H1 (cell line): ENCODE results near the gene CYP4V2. TPM values are rescaled to one million over a fixed set of nuclear protein-coding genes. Genes with fewer than 3 reads are reported as not detected.
A peak's percentile ranks its signal among the peaks of the same experiment; 100 is the strongest.

ENCODE experiments used
- CTCF ChIA-PET: fragments of 300-600 bp; sonication (Branson Sonifier 250); formaldehyde crosslinking; loops from one replicate; lab custom pipeline; 2021; ENCODE audit not compliant: partially characterized antibody; lab: Charles Lee
- POLR2A ChIA-PET: fragments of 300-600 bp; sonication (Branson Sonifier 250); formaldehyde crosslinking; loops from one replicate; lab custom pipeline; 2021; ENCODE audit warnings: inconsistent platforms; ENCODE audit not compliant: partially characterized antibody; lab: Charles Lee
- DNase-seq, 2 experiments: peaks; one replicate each; pipeline versions ENCODE4 v3.0.0 to v3.0.0-alpha.2; 2010 to 2022; ENCODE audit warnings: low spot score in 2 of 2, low read depth in 1 of 2, mixed read lengths in 1 of 2
- FAIRE-seq: peaks from 2 replicates; lab custom pipeline; 2011; peaks lifted over from hg19 to GRCh38; lab: Jason Lieb, UNC
- H2AFZ ChIP-seq: 2 replicates; pipeline ENCODE4 v1.8.1; 2012; ENCODE audit warnings: low read length, inconsistent platforms
- H2AK5ac ChIP-seq: 2 replicates; pipeline ENCODE4 v1.6.1; 2013; ENCODE audit warnings: low read depth, low read length
- H2BK120ac ChIP-seq: replicated peaks from 2 replicates; pipeline ENCODE3; 2013; ENCODE audit warnings: low read depth, low read length, inconsistent platforms
- H2BK12ac ChIP-seq: 2 replicates; pipeline ENCODE4 v1.6.1; 2013; ENCODE audit warnings: low read depth, low read length
- H2BK15ac ChIP-seq: 2 replicates; pipeline ENCODE4 v1.6.1; 2013; ENCODE audit warnings: low read length
- H2BK20ac ChIP-seq: 2 replicates; pipeline ENCODE4 v1.6.1; 2013; ENCODE audit warnings: low read length
- H2BK5ac ChIP-seq: 2 replicates; pipeline ENCODE4 v1.6.1; 2013; ENCODE audit warnings: low read depth, low read length
- H3K14ac ChIP-seq: 2 replicates; pipeline ENCODE4 v1.6.1; 2013; ENCODE audit warnings: inconsistent platforms; ENCODE audit not compliant: insufficient read length
- H3K18ac ChIP-seq: 2 replicates; pipeline ENCODE4 v1.6.1; 2013; ENCODE audit warnings: low read length; ENCODE audit errors: extremely low read depth
- H3K23ac ChIP-seq: 2 replicates; pipeline ENCODE4 v1.6.1; 2013; ENCODE audit warnings: inconsistent platforms; ENCODE audit not compliant: insufficient read length
- H3K23me2 ChIP-seq: 2 replicates; pipeline ENCODE4 v1.6.1; 2013; ENCODE audit warnings: low read depth, low read length
- H3K27ac ChIP-seq: 2 replicates; pipeline ENCODE4 v1.6.1; 2011; ENCODE audit warnings: low read depth, low read length, inconsistent platforms
- H3K27me3 ChIP-seq, 4 experiments: replicated peaks in 1 of 4; 1 replicate in 1 of 4; 2 replicates in 3 of 4; pipeline versions ENCODE4 v1.6.1 to v1.8.1; 2011 to 2013; ENCODE audit warnings: low read length in 3 of 4, mild to moderate bottlenecking in 3 of 4, inconsistent platforms in 2 of 4, mixed read lengths in 2 of 4, moderate library complexity in 1 of 4; ENCODE audit not compliant: control insufficient read depth in 3 of 4, insufficient read depth in 3 of 4; ENCODE audit errors: extremely low read depth in 1 of 4
- H3K36me3 ChIP-seq, 4 experiments: 2 replicates each; pipeline versions ENCODE4 v1.6.1 to v1.8.1; 2011 to 2013; ENCODE audit warnings: mild to moderate bottlenecking in 4 of 4, low read length in 3 of 4, moderate library complexity in 2 of 4, control low read depth in 1 of 4, inconsistent platforms in 1 of 4; ENCODE audit not compliant: insufficient read depth in 4 of 4, control insufficient read depth in 2 of 4
- H3K4ac ChIP-seq: replicated peaks from 2 replicates; pipeline ENCODE3; 2013; ENCODE audit warnings: low read length, low read depth, mixed read lengths, inconsistent platforms; ENCODE audit not compliant: insufficient read length
- H3K4me1 ChIP-seq, 4 experiments: replicated peaks in 1 of 4; 1 replicate in 1 of 4; 2 replicates in 3 of 4; pipeline versions ENCODE4 v1.6.1 to v1.8.1; 2011 to 2013; ENCODE audit warnings: low read length in 3 of 4, inconsistent platforms in 2 of 4, mixed read lengths in 1 of 4; ENCODE audit not compliant: insufficient read depth in 4 of 4, control insufficient read depth in 3 of 4
- H3K4me2 ChIP-seq, 2 experiments: 2 replicates each; pipeline versions ENCODE4 v1.6.1 to v1.8.1; 2011 to 2013; ENCODE audit warnings: low read depth in 2 of 2, low read length in 2 of 2, control low read depth in 1 of 2, inconsistent platforms in 1 of 2, mild to moderate bottlenecking in 1 of 2; ENCODE audit not compliant: insufficient read depth in 1 of 2
- H3K4me3 ChIP-seq, 4 experiments: fragments of 200-600, 300-600 bp in 1 of 4; sonication (generic), shearing (Covaris generic), sonication (Bioruptor Twin) in 1 of 4; 2 replicates each; pipeline versions ENCODE4 v1.5.1 to v1.8.1; 2011 to 2016; ENCODE audit warnings: low read length in 4 of 4, low read depth in 3 of 4, control low read depth in 2 of 4, inconsistent platforms in 2 of 4, mild to moderate bottlenecking in 2 of 4, mixed read lengths in 1 of 4, moderate library complexity in 1 of 4; ENCODE audit not compliant: insufficient read depth in 2 of 4; ENCODE audit errors: extremely low read depth in 1 of 4
- H3K56ac ChIP-seq: replicated peaks from 2 replicates; pipeline ENCODE3; 2013; ENCODE audit warnings: low read depth, mild to moderate bottlenecking, mixed read lengths, low read length, inconsistent platforms; ENCODE audit not compliant: insufficient read length
- H3K79me1 ChIP-seq: 2 replicates; pipeline ENCODE4 v1.6.1; 2013; ENCODE audit warnings: low read depth, low read length, control low read depth
- H3K79me2 ChIP-seq, 2 experiments: 2 replicates each; pipeline versions ENCODE4 v1.6.1 to v1.8.1; 2012 to 2013; ENCODE audit warnings: low read length in 2 of 2, mild to moderate bottlenecking in 2 of 2, inconsistent platforms in 1 of 2; ENCODE audit not compliant: insufficient read depth in 2 of 2, control insufficient read depth in 1 of 2
- H3K9ac ChIP-seq, 4 experiments: replicated peaks in 1 of 4; 1 replicate in 1 of 4; 2 replicates in 3 of 4; pipeline versions ENCODE4 v1.6.1 to v1.8.1; 2011 to 2013; ENCODE audit warnings: low read depth in 3 of 4, low read length in 3 of 4, control low read depth in 2 of 4, mild to moderate bottlenecking in 2 of 4, moderate library complexity in 2 of 4, inconsistent platforms in 1 of 4; ENCODE audit errors: extremely low read depth in 1 of 4
- H3K9me3 ChIP-seq, 2 experiments: 2 replicates each; pipeline versions ENCODE4 v1.6.1 to v1.8.1; 2012 to 2013; ENCODE audit warnings: mild to moderate bottlenecking in 2 of 2, moderate library complexity in 2 of 2, control low read depth in 1 of 2, inconsistent platforms in 1 of 2, low read depth in 1 of 2, low read length in 1 of 2, mixed read lengths in 1 of 2; ENCODE audit not compliant: insufficient read depth in 2 of 2
- H4K20me1 ChIP-seq, 2 experiments: replicated peaks in 1 of 2; 2 replicates each; pipeline versions ENCODE3 to v1.8.1; 2011 to 2013; ENCODE audit warnings: inconsistent platforms in 2 of 2, low read length in 2 of 2, mild to moderate bottlenecking in 1 of 2; ENCODE audit not compliant: insufficient read depth in 2 of 2, control insufficient read depth in 1 of 2
- H4K5ac ChIP-seq: 2 replicates; pipeline ENCODE4 v1.6.1; 2013; ENCODE audit warnings: low read length, low read depth, mixed read lengths, inconsistent platforms; ENCODE audit not compliant: insufficient read length
- H4K8ac ChIP-seq: 2 replicates; pipeline ENCODE4 v1.8.0; 2013; ENCODE audit warnings: mild to moderate bottlenecking, moderate library complexity, low read length, inconsistent platforms; ENCODE audit not compliant: insufficient read depth; ENCODE audit errors: extremely low read depth
- H4K91ac ChIP-seq: replicated peaks from 2 replicates; pipeline ENCODE3; 2013; ENCODE audit warnings: low read length, mixed read lengths, inconsistent platforms; ENCODE audit not compliant: insufficient read length
- CHD1 ChIP-seq: IDR thresholded peaks from 2 replicates; pipeline ENCODE4 v1.6.1; 2012; ENCODE audit warnings: low read depth, low read length, improper control_type of control experiment
- CHD2 ChIP-seq: IDR thresholded peaks from 2 replicates; pipeline ENCODE4 v1.6.1; 2012; ENCODE audit warnings: low read length, improper control_type of control experiment
- EGR1 ChIP-seq: IDR thresholded peaks from 2 replicates; pipeline ENCODE4 v1.6.1; 2011; ENCODE audit warnings: low read depth, low read length, borderline replicate concordance
- FOSL1 ChIP-seq: IDR thresholded peaks from 2 replicates; pipeline ENCODE4 v1.6.1; 2011; ENCODE audit warnings: mild to moderate bottlenecking, low read depth, low read length, moderate library complexity; ENCODE audit not compliant: insufficient read depth
- GTF2F1 ChIP-seq: IDR thresholded peaks from 2 replicates; pipeline ENCODE4 v1.6.1; 2012; ENCODE audit warnings: low read depth, low read length, improper control_type of control experiment, borderline replicate concordance
- KDM4A ChIP-seq: IDR thresholded peaks from one replicate; pipeline ENCODE4 v1.7.1; 2012; ENCODE audit warnings: low read depth, mild to moderate bottlenecking, moderate library complexity, low read length, inconsistent platforms; ENCODE audit not compliant: severe bottlenecking
- SIRT6 ChIP-seq: IDR thresholded peaks from one replicate; pipeline ENCODE4 v1.7.1; 2012; ENCODE audit warnings: low read length, inconsistent platforms
- SIX5 ChIP-seq: IDR thresholded peaks from 2 replicates; pipeline ENCODE4 v1.6.1; 2011; ENCODE audit warnings: mild to moderate bottlenecking, low read depth, low read length
- SUZ12 ChIP-seq: fragments of 200-600 bp; sonication (generic); IDR thresholded peaks from 2 replicates; pipeline ENCODE4 v1.6.1; 2012; ENCODE audit warnings: mild to moderate bottlenecking, inconsistent platforms, low read length, moderate library complexity, mixed read lengths
- TBP ChIP-seq: IDR thresholded peaks from 2 replicates; pipeline ENCODE4 v1.6.1; 2011; ENCODE audit warnings: low read depth, low read length, improper control_type of control experiment
- ZNF274 ChIP-seq: IDR thresholded peaks from 2 replicates; pipeline ENCODE4 v1.7.0; 2012; ENCODE audit warnings: low read length, borderline replicate concordance; ENCODE audit errors: extremely low read depth
- WGBS, 2 experiments: shearing (Covaris generic) in 1 of 2; methylation state at CpG; one replicate each; pipeline versions ENCODE4 v1.1.6 to v1.1.7; 2013 to 2015; ENCODE audit warnings: low lambda C conversion rate in 2 of 2, mixed read lengths in 2 of 2, inconsistent platforms in 1 of 2, low coverage in 1 of 2, missing lambda C conversion rate in 1 of 2; ENCODE audit not compliant: insufficient replicate concordance in 2 of 2, insufficient coverage in 1 of 2, insufficient read length in 1 of 2; ENCODE audit errors: extremely low coverage in 1 of 2, missing lambda C conversion rate in 1 of 2; 5-methylcytosine and 5-hydroxymethylcytosine counted together
- polyA plus RNA-seq, 7 experiments: library from polyadenylated mRNA; depleted of rRNA in 3 of 7; stranded (reverse) in 5 of 7; unstranded in 2 of 7; fragments of >200 nt in 5 of 7; fragments of 200-250 nt in 2 of 7; gene quantifications; 1 replicate in 5 of 7; 2 replicates in 1 of 7; 4 replicates in 1 of 7; pipeline versions ENCODE4 v1.2.1 to v1.2.3, GENCODE V29; 2011 to 2013; ENCODE audit warnings: missing spikeins in 2 of 7, mixed read lengths in 2 of 7
- total RNA-seq: library from RNA; stranded (reverse); fragmentation: NEBNext Ultra II Directional; extraction: Animal tissue kit (Norgen Biotek cat#: 25700); gene quantifications from 2 replicates; pipeline ENCODE4 v1.2.1, GENCODE V29; 2021
- TF ChIP-seq, protein P1 (sequence below): IDR thresholded peaks from 2 replicates; pipeline ENCODE4 v1.6.1; 2011; ENCODE audit warnings: low read depth, mild to moderate bottlenecking, low read length; ENCODE audit not compliant: insufficient read depth

The CYP4V2 gene
- total and polyA plus RNA-seq, 2 of the 8 experiments (the other 6 are each of a cell fraction or from before 2014, with no cell fraction given) = 0.65 to 1.0 TPM

DNA sequence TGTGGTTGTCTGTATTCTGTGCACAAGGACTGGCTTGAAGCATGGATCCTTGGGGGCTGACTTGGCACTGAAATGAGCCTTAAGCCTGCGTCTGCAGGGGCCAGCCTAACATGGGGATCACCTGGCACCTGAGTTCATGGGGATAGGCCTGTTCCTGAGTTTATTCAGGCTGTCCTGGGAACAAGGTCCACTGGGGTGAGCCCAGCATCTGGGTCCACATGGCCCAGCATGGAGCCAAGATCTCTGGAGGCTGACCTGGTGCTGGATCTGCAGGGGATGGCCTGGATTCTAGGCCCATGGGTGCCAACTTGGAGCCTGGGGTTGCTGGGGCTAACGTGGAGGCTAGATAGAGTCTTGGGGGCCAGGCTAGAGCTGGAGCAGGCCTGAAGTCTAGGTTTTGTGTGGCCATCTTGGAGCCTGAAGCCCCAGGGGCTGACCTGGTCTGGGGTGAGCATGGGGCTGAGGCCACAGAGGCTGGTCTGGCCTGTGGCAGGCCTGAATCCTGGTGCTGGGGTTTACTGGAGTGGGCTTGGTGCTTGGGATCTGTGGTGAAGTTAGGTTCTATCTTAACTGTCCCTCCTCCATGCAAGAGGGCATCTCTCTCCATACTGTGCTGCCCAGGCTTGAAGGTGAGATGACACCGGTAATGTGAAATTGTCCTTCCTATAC is 35.3 kb downstream of the CYP4V2 start:
- H3K9ac ChIP-seq = no peak overlapping the region
- 0 out of 2 replicates have a peak overlapping the region, but pooled peaks have one; percentile 1 for H2BK15ac ChIP-seq
- CTCF ChIA-PET = interaction anchor here (1.2 kb wide), 1 partner anchor 14 kb away, joined by 3 read pairs; no protein-coding TSS in a partner anchor
- H3K4me3 ChIP-seq = no peak overlapping the region
- peak overlapping the region; percentile 40; the same call in 1 of the 2 replicates for H2BK12ac ChIP-seq
- no peak overlapping the region for H2AFZ ChIP-seq
- H3K56ac ChIP-seq = no peak overlapping the region
- peak overlapping the region; percentile 96 for H4K91ac ChIP-seq
- POLR2A ChIA-PET = interaction anchor here (0.6 to 0.8 kb wide), 2 partner anchors 15 to 16 kb away, joined by 3 read pairs; no protein-coding TSS in a partner anchor
- peak overlapping the region; percentile 95; the same call in 1 of the 2 replicates for H2BK5ac ChIP-seq
- H4K5ac ChIP-seq = peak overlapping the region; percentile 32
- no peak overlapping the region for H3K23ac ChIP-seq
- no peaks in the 10 kb centered on the region for H3K79me2 ChIP-seq
- H3K27ac ChIP-seq = 0 out of 2 replicates have a peak overlapping the region, but pooled peaks have one; percentile 11
- H3K4me2 ChIP-seq = no peak overlapping the region; a peak in 1 of 4 replicates
- FAIRE-seq (peak; percentile 48), DNase-seq (no peak)
- peak overlapping the region; percentile 59 for H4K8ac ChIP-seq
- no peaks in the 10 kb centered on the region for H3K79me1 ChIP-seq
- peaks cover 0 to 8% (median 0%) of the 10 kb centered on the region in 4 experiments; a peak in 2 of 7 replicates for H3K4me1 ChIP-seq
- H3K27me3 ChIP-seq = no peaks in the 10 kb centered on the region
- H2BK20ac ChIP-seq = peak overlapping the region; percentile 94
- H2BK120ac ChIP-seq = peak overlapping the region; percentile 91
- no peak overlapping the region for H3K14ac ChIP-seq
- H2AK5ac ChIP-seq = no peak overlapping the region; the same call in 1 of the 2 replicates
- H3K4ac ChIP-seq = peak overlapping the region; percentile 92
- H3K18ac ChIP-seq = peak overlapping the region; percentile 80
- H3K36me3 ChIP-seq = no peaks in the 10 kb centered on the region
- 85% methylated on average over 3 of the region's 3 CpGs; no CpG with 5 or more reads in 1 of the 2 experiments for WGBS, 2 experiments
- no peaks in the 10 kb centered on the region for H3K23me2 ChIP-seq
- no peaks in the 10 kb centered on the region for H4K20me1 ChIP-seq
- H3K9me3 ChIP-seq = peaks cover 13 to 24% of the 10 kb centered on the region in 2 experiments
- TF ChIP-seq CHD2 (no peak), KDM4A (no peak), ZNF274 (no peak), SIRT6 (no peak), FOSL1 (no peak), GTF2F1 (no peak), EGR1 (no peak), SUZ12 (no peak), TBP (no peak), CHD1 (no peak), SIX5 (no peak)
- TF ChIP-seq, protein P1, sequence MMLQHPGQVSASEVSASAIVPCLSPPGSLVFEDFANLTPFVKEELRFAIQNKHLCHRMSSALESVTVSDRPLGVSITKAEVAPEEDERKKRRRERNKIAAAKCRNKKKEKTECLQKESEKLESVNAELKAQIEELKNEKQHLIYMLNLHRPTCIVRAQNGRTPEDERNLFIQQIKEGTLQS = no peak
